Measurements from ENCODE around the gene IL22RA1.

The IL22RA1 gene

GRCh38 chr1:24096009-24096738, 46.8 kb downstream of the IL22RA1 start:
- no peak for FAIRE-seq

GRCh38 chr1:24095140-24095859, 47.6 kb downstream of the IL22RA1 start:
- no peak for FAIRE-seq

DNA sequence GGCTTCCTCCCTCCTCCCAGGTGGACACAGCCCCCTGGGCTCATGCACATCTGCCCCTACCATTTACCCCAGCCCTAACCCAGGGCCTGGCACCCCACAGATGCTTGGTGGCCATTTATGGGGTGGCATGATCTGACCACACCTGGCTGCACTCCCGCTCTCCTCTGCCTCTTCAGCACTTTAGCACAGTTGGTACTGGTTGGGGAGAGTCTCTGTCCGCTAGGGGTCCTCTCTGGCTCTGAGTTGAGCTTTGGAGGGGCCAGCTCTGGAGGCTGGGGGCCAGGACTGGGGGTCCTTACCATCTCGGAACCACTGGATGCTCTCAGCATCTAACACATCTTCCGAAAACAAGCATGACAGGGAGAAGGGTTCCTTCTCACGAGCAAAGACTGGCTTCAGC, 48.4 kb downstream of the IL22RA1 start:
- no peak for FAIRE-seq

DNA sequence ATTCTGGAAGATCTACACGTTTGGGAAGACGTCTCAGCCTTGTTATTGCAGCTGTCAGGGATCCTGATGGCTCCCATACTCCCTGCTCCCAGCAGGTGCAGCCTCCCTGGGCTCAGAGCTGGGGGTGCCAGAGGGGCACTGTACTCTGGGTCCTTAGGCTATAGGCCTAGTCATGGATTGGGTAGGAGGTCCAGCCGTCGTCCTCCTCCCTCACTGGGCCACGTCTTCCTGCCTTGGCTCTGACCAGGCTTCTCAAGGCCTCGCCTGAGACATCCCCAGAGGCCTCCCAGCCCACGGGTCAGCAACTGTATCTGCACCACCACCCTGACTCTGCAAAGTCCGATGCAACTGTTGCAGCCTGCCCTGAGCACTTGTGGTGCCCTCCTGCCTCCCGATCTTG, 49.2 kb downstream of the IL22RA1 start:
- FAIRE-seq: no peak

DNA sequence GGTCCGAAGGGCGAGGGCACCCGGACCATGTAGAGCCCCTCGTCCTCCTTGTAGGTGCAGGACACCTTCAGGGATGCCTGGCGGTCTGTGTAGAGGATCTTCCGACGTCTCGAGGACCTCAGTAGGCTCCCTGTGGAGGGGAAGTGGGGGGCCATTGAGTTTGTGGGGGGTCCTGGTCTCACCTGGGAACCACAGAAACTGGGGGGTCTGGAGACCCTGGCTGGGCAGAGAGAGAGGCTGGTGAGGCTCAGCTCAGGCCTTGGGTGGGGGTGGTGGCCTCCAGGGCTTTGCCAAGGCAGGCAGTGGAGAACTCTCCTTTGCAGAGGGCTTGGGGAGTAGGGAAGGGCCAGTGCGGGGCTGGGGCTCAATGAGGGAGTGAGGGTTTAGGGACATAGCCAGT, 50.0 kb downstream of the IL22RA1 start:
- FAIRE-seq: no peak

- no peak for FAIRE-seq
Measured at GRCh38 chr1:24091971-24092482, 50.9 kb downstream of the IL22RA1 start.

- no peak for FAIRE-seq
Measured at GRCh38 chr1:24090736-24091135, 52.2 kb downstream of the IL22RA1 start.

DNA sequence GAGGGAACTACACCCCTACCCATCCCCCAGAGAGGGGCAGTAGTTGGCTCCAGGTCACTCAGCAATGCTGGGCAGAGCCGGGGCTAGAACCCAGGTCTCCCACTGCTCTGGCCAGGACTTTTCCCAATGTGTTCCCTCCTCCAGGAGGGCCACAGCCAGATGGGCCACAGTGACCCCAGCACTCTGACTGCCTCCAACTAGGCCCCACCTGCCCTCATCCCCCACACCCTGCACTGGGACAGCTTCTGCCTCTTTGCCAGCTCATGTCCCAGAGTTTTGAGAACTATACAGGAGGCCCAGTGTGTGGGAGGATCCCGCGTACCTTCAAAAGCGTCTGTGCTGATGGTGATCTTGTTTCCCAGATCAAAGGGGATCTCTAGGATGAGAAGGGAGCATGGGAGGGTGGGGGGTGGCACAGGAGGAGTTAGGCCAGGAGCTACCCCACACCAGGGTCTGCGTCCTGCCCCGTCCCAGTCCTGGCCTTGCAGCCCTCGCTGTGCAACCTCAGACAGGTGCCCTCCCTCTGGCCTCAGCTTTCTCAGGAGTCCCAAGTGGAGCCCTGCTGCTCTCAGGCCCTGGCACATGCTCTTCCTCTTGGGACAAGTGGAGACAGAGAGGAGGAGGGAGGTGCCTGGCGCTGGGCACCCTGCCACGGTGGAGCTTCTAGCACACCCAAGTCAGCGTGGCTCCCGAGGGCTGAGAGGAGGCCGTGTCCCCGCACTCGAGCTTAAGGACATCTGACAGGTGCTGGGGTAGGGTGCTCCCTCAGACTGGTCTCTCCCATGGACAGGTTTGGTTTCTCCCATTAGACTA, 53.0 kb downstream of the IL22RA1 start:
- FAIRE-seq: no peak

- no peak for FAIRE-seq
Measured at GRCh38 chr1:24089027-24089742, 53.8 kb downstream of the IL22RA1 start.

GRCh38 chr1:24086466-24086865, 56.5 kb downstream of the IL22RA1 start:
- no peak for FAIRE-seq

- FAIRE-seq: no peak
Measured at GRCh38 chr1:24085546-24085945, 57.4 kb downstream of the IL22RA1 start.

DNA sequence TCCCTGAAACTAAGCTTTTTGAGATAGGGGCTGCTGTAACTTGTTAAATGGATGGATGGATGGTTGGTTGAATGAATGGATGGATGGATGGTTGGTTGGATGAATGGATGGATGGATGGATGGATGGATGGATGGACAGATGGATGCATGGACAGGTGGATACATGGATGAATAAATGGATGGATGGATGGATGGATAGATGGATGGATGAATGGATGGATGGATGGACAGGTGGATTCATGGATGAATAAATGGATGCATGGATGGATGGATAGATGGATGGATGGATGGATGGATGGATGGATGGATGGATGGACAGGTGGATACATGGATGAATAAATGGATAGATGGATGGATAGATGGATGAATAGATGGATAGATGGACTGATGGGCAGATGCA, 57.9 kb downstream of the IL22RA1 start:
- no peak for FAIRE-seq

DNA sequence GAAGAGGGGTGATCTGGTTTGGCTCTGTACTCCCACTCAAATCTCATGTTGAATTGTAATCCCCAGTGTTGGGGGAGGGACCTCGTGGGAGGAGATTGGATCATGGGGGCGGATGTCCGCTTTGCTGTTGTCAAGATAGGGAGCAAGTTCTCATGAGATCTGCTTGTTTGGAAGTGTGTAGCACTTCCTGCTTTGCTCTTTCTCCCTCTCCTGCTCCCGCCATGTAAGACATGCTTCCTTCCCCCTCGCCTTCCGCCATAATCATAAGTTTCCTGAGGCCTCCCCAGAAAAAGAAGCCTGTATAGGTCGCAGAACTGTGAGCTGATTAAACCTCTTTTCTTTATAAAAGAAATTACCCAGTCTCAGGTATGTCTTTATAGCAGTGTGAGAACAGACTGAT, 58.9 kb downstream of the IL22RA1 start:
- FAIRE-seq: no peak

- no peak for FAIRE-seq
Measured at GRCh38 chr1:24082372-24082771, 60.6 kb downstream of the IL22RA1 start.

- no peak for FAIRE-seq
Measured at GRCh38 chr1:24081190-24081589, 61.8 kb downstream of the IL22RA1 start.

DNA sequence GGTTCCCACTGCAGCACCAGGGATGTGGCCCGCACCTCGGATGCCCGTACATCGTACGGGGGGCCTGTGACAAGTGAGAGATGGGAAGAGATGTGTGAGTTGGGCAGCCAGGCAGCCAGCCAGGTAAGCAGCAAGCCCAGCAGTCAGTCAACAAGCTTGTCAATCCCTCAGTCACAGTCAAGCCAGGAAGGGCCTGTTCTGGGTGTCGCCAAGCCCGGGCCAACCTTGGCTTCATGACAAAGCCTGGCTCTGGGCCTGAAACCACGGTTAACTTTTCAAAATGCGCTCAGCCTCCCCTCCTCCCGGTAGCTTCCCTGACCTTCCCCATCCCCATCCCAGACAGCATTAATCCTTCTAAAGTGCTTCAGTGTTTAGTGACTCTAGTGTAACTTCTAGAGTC, 62.8 kb downstream of the IL22RA1 start:
- no peak for FAIRE-seq

DNA sequence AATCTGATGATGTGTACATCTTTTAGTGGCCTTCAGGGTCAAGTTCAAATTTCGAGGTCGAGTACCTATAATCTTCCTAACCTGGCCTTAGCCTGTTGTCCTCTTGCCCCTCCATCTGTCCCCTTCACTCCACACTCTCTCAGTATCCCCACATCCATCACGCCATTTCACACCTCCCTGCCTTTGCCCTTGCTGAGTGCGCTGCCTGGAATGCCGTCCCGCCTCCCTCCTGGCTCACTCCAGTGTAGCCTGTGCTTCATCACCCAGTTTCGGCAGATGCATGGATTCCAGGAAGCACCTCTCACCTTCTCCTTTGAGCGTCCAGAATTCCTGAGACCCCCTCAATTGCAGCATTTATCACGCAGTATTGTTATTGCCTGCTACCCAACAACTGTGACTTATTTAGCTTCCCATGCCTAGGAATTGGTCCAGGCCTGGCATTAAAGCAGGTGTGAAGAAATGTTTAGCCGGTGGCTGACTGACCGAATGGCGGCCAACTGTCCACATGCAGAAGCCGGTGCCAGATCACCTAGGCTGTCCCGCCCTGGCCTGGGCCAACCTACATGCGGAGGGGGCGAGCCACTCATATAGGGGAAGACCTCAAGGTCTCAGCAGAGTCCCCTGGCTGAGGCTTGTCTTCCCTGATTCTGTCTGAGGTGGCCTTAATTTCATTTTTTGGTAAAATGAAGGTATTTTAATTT, 65.5 kb downstream of the IL22RA1 start:
- FAIRE-seq: no peak

DNA sequence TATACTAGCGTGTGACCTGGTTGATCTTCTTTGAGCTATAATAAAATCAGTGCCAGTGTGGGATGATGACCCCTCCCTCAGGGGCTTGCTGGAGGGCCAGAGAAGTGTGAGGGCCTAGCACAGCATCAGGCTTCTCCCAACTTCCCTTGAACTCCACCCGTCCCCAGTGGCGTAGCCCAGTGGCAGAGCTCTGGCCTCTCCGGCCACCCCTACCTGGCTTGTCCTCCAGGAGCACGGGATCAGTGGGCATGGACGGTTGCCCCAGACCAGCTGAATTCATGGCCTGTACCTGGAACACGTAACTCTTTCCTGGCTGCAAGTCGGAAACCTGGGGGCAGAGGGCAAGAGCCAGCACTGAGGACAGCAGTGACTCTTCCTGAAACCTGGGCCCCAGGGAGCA, 67.0 kb downstream of the IL22RA1 start:
- no peak for FAIRE-seq

GRCh38 chr1:24075590-24075854, 67.4 kb downstream of the IL22RA1 start:
- FAIRE-seq: no peak

GRCh38 chr1:24074817-24075589, 67.9 kb downstream of the IL22RA1 start:
- FAIRE-seq: no peak

DNA sequence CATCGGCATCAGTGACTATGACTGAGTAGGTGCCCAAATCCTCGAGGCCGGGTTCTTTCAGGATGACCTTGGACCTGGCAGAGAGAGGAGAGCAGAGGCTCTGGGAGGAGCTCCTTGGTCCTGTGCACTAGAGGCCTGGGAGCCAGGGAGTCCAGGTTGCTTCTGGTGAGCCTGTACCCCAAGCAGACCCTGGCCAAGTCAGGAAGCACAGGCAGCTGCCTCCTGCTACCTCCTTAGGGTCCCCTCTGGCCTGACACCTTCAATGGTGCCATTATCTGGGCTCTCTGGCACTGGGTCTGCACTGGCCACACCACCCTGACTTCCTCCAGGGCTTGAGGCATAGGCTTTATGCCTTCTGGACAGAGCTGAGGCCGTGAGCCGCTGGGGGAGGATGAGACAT, 68.7 kb downstream of the IL22RA1 start:
- FAIRE-seq: no peak

- no peak for FAIRE-seq
Measured at GRCh38 chr1:24071941-24072340, 71.0 kb downstream of the IL22RA1 start.

Data from islet of Langerhans (tissue), 1 donor.